GM23338 (cell line): ENCODE measurements around the gene KCNB1. TPM values are rescaled to one million over a fixed set of nuclear protein-coding genes. Genes with fewer than 3 reads are reported as not detected.

Source experiments
- ATAC-seq: fragments of 200-7000 bp; cut with Tn5 transposase; 3 replicates; pipeline ENCODE4 v1.9.1; 2020
- DNase-seq: peaks from one replicate; pipeline ENCODE4 v3.0.0-alpha.2; 2015; ENCODE audit warnings: low spot score
- H2AFZ ChIP-seq: fragments of 200-600 bp; sonication (generic); 2 replicates; pipeline ENCODE4 v1.8.0; 2016; ENCODE audit warnings: antibody characterized with exemption, mild to moderate bottlenecking, moderate library complexity
- H3F3A ChIP-seq: fragments of 200-600 bp; sonication (generic); replicated peaks from 2 replicates; pipeline ENCODE4 v1.8.0; 2017; ENCODE audit warnings: antibody characterized with exemption, mixed run types, low read depth
- H3K27ac ChIP-seq: fragments of 200-600 bp; sonication (generic); 2 replicates; pipeline ENCODE4 v1.6.1; 2016; ENCODE audit warnings: low read depth
- H3K27me3 ChIP-seq: fragments of 200-600 bp; sonication (generic); 2 replicates; pipeline ENCODE4 v1.8.0; 2016; ENCODE audit warnings: mild to moderate bottlenecking, mixed run types, moderate library complexity; ENCODE audit not compliant: insufficient read depth
- H3K36me3 ChIP-seq: fragments of 200-600 bp; sonication (generic); 2 replicates; pipeline ENCODE4 v1.8.0; 2016; ENCODE audit warnings: mild to moderate bottlenecking; ENCODE audit not compliant: insufficient read depth
- H3K4me1 ChIP-seq: fragments of 200-600 bp; sonication (generic); 2 replicates; pipeline ENCODE4 v1.8.0; 2016; ENCODE audit warnings: mild to moderate bottlenecking, moderate library complexity; ENCODE audit not compliant: insufficient read depth
- H3K4me2 ChIP-seq: fragments of 200-600 bp; sonication (generic); 2 replicates; pipeline ENCODE4 v1.7.1; 2017; ENCODE audit warnings: mixed run types
- H3K4me3 ChIP-seq: fragments of 200-600 bp; sonication (generic); 2 replicates; pipeline ENCODE4 v1.6.1; 2016; ENCODE audit warnings: mixed run types
- H3K79me2 ChIP-seq: fragments of 200-600 bp; sonication (generic); replicated peaks from 2 replicates; pipeline ENCODE4 v1.8.0; 2017; ENCODE audit warnings: mild to moderate bottlenecking; ENCODE audit not compliant: insufficient read depth
- H3K9me2 ChIP-seq: fragments of 200-600 bp; sonication (generic); 2 replicates; pipeline ENCODE4 v1.8.0; 2017; ENCODE audit not compliant: insufficient read depth
- H4K20me1 ChIP-seq: fragments of 200-600 bp; sonication (generic); replicated peaks from 2 replicates; pipeline ENCODE4 v1.8.0; 2017; ENCODE audit warnings: mild to moderate bottlenecking; ENCODE audit not compliant: insufficient read depth
- H3K27ac Mint-ChIP-seq: 2 replicates; pipeline ENCODE4 v1.8.0; 2020; ENCODE audit warnings: inconsistent platforms, mild to moderate bottlenecking, moderate library complexity, mixed read lengths
- H3K27me3 Mint-ChIP-seq: 3 replicates; pipeline ENCODE4 v1.8.0; 2022; ENCODE audit warnings: low read depth, mild to moderate bottlenecking, moderate library complexity, mixed read lengths, inconsistent platforms; ENCODE audit not compliant: insufficient read depth, poor library complexity
- H3K36me3 Mint-ChIP-seq: 3 replicates; pipeline ENCODE4 v1.8.0; 2021; ENCODE audit warnings: low read depth, mild to moderate bottlenecking, inconsistent platforms, moderate library complexity, mixed read lengths
- H3K4me1 Mint-ChIP-seq: 3 replicates; pipeline ENCODE4 v1.8.0; 2020; ENCODE audit warnings: mild to moderate bottlenecking, inconsistent platforms, mixed read lengths
- H3K4me3 Mint-ChIP-seq: 3 replicates; pipeline ENCODE4 v1.8.0; 2021; ENCODE audit warnings: moderate library complexity, mild to moderate bottlenecking, inconsistent platforms, mixed read lengths
- H3K9me3 Mint-ChIP-seq: 3 replicates; pipeline ENCODE4 v1.8.0; 2020; ENCODE audit warnings: moderate library complexity, mild to moderate bottlenecking, inconsistent platforms, mixed read lengths
- CREB1 ChIP-seq: fragments of 250-450 bp; sonication (Bioruptor Pico); IDR thresholded peaks from 2 replicates; pipeline ENCODE4 v1.5.0; 2020; ENCODE audit warnings: low read depth, mild to moderate bottlenecking, moderate library complexity
- ETS1 ChIP-seq: IDR thresholded peaks from 2 replicates; pipeline ENCODE4 v1.6.1; 2016; ENCODE audit warnings: antibody characterized with exemption
- EZH2 ChIP-seq: fragments of 200-600 bp; sonication (generic); IDR thresholded peaks from one replicate; pipeline ENCODE4 v1.8.0; 2017; ENCODE audit warnings: antibody characterized with exemption, mild to moderate bottlenecking, low read depth; ENCODE audit not compliant: unreplicated experiment
- JUNB ChIP-seq: IDR thresholded peaks from one replicate; pipeline ENCODE4 v1.6.1; 2016; ENCODE audit warnings: antibody characterized with exemption; ENCODE audit not compliant: unreplicated experiment
- NANOG ChIP-seq: IDR thresholded peaks from 2 replicates; pipeline ENCODE4 v1.6.1; 2016; ENCODE audit warnings: antibody characterized with exemption, borderline replicate concordance
- POLR2AphosphoS5 ChIP-seq: IDR thresholded peaks from 2 replicates; pipeline ENCODE4 v1.6.1; 2016; ENCODE audit warnings: antibody characterized with exemption, low read depth
- STAT1 ChIP-seq: IDR thresholded peaks from one replicate; pipeline ENCODE4 v1.6.1; 2016; ENCODE audit warnings: antibody characterized with exemption; ENCODE audit not compliant: unreplicated experiment
- ZNF114 ChIP-seq: fragments of 250-450 bp; sonication (Bioruptor Pico); IDR thresholded peaks from 2 replicates; pipeline ENCODE4 v1.5.0; 2020; ENCODE audit warnings: mild to moderate bottlenecking, moderate library complexity
- ZNF462 ChIP-seq: fragments of 250-450 bp; sonication (Bioruptor Pico); IDR thresholded peaks from 2 replicates; pipeline ENCODE4 v1.5.0; 2020; ENCODE audit warnings: mild to moderate bottlenecking, moderate library complexity
- polyA plus RNA-seq: library from polyadenylated mRNA; unstranded; fragments of >200 nt; fragmentation: Nextera tagmentation; extraction: Ambion mirVana; gene quantifications from 2 replicates; pipeline ENCODE4 v1.2.1, GENCODE V29; 2016
- total RNA-seq: library from RNA; depleted of rRNA; stranded (reverse); fragments of >200 nt; shearing (Covaris generic); gene quantifications from 2 replicates; pipeline ENCODE4 v1.2.3, GENCODE V29; 2014
- TF ChIP-seq, protein P1 (sequence below), 2 experiments: fragments of 200-600 bp in 1 of 2; sonication (generic) in 1 of 2; conservative IDR thresholded peaks; 2 replicates each; pipeline versions ENCODE4 v1.5.1 to v1.6.1; 2016 to 2017; ENCODE audit warnings: antibody characterized with exemption in 2 of 2, low read depth in 2 of 2, mild to moderate bottlenecking in 2 of 2, moderate library complexity in 1 of 2
- TF ChIP-seq, protein P2 (sequence below): IDR thresholded peaks from one replicate; pipeline ENCODE4 v1.6.1; 2018; ENCODE audit warnings: antibody characterized with exemption; ENCODE audit not compliant: unreplicated experiment

Gene KCNB1
- total and polyA plus RNA-seq, 2 experiments from 2014 or later, result 0.28 to 0.29 TPM

- no peak overlapping the region for H3K4me3 Mint-ChIP-seq
- Histone ChIP-seq H2AFZ (no peak overlapping the region), H3K4me2 (no peak overlapping the region), H3K36me3 (no peaks in the 10 kb centered on the region), H3F3A (no peaks in the 10 kb centered on the region), H4K20me1 (no peaks in the 10 kb centered on the region), H3K9me2 (no peaks in the 10 kb centered on the region), H3K27ac (no peak overlapping the region), H3K27me3 (no peaks in the 10 kb centered on the region), H3K79me2 (no peaks in the 10 kb centered on the region), H3K4me3 (no peak overlapping the region), H3K4me1 (peaks cover 5% of the 10 kb centered on the region; the same call in 1 of the 2 replicates)
- H3K4me1 Mint-ChIP-seq, result peaks cover 8% of the 10 kb centered on the region
- DNase-seq, result no peak
- peaks cover 9% of the 10 kb centered on the region for H3K27me3 Mint-ChIP-seq
- H3K27ac Mint-ChIP-seq, result no peak overlapping the region
- TF ChIP-seq ETS1, result no peak
- TF ChIP-seq, protein P1, sequence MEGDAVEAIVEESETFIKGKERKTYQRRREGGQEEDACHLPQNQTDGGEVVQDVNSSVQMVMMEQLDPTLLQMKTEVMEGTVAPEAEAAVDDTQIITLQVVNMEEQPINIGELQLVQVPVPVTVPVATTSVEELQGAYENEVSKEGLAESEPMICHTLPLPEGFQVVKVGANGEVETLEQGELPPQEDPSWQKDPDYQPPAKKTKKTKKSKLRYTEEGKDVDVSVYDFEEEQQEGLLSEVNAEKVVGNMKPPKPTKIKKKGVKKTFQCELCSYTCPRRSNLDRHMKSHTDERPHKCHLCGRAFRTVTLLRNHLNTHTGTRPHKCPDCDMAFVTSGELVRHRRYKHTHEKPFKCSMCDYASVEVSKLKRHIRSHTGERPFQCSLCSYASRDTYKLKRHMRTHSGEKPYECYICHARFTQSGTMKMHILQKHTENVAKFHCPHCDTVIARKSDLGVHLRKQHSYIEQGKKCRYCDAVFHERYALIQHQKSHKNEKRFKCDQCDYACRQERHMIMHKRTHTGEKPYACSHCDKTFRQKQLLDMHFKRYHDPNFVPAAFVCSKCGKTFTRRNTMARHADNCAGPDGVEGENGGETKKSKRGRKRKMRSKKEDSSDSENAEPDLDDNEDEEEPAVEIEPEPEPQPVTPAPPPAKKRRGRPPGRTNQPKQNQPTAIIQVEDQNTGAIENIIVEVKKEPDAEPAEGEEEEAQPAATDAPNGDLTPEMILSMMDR (conservative IDR thresholded peaks at IDR 0.05; ENCODE audit: low read depth in 2 of 2), result no peak
- TF ChIP-seq ZNF114, result no peak
- TF ChIP-seq EZH2, result no peak
- TF ChIP-seq ZNF462, result no peak
- no peak for TF ChIP-seq CREB1 (CRISPR knock-in tag)
- TF ChIP-seq STAT1, result no peak
- no peak for TF ChIP-seq POLR2AphosphoS5
- TF ChIP-seq, protein P2, sequence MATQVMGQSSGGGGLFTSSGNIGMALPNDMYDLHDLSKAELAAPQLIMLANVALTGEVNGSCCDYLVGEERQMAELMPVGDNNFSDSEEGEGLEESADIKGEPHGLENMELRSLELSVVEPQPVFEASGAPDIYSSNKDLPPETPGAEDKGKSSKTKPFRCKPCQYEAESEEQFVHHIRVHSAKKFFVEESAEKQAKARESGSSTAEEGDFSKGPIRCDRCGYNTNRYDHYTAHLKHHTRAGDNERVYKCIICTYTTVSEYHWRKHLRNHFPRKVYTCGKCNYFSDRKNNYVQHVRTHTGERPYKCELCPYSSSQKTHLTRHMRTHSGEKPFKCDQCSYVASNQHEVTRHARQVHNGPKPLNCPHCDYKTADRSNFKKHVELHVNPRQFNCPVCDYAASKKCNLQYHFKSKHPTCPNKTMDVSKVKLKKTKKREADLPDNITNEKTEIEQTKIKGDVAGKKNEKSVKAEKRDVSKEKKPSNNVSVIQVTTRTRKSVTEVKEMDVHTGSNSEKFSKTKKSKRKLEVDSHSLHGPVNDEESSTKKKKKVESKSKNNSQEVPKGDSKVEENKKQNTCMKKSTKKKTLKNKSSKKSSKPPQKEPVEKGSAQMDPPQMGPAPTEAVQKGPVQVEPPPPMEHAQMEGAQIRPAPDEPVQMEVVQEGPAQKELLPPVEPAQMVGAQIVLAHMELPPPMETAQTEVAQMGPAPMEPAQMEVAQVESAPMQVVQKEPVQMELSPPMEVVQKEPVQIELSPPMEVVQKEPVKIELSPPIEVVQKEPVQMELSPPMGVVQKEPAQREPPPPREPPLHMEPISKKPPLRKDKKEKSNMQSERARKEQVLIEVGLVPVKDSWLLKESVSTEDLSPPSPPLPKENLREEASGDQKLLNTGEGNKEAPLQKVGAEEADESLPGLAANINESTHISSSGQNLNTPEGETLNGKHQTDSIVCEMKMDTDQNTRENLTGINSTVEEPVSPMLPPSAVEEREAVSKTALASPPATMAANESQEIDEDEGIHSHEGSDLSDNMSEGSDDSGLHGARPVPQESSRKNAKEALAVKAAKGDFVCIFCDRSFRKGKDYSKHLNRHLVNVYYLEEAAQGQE, result no peak
- no peak for TF ChIP-seq JUNB
- no peak for TF ChIP-seq NANOG
- no peak for ATAC-seq
- H3K9me3 Mint-ChIP-seq, result no peaks in the 10 kb centered on the region
- H3K36me3 Mint-ChIP-seq, result no peaks in the 10 kb centered on the region
These were observed 60.3 kb downstream of the KCNB1 start for GRCh38 chr20:49422161-49422560.
